ENCODE data around the gene RAET1G.

- TF ChIP-seq CTCF (IDR thresholded peaks at IDR 0.05) (no peak), POLR2A (IDR thresholded peaks at IDR 0.05) (no peak), POLR2AphosphoS5 (IDR thresholded peaks at IDR 0.05; ENCODE audit: insufficient read depth in 1 of 2, low read depth in 1 of 2) (no peak)
Measured at GRCh38 chr6:149877659-149878058, 45.3 kb downstream of the RAET1G start.
